GM18511 (cell line): ENCODE measurements around the gene SNAI1.
"Not testable (repeated sequence)": the region's sequence is repeated elsewhere in the genome, so short reads cannot be mapped to it uniquely, and the experiment has no call there.

Source experiments
- ATAC-seq: cut with Tn5 transposase; IDR thresholded peaks from one replicate; pipeline ENCODE4 v1.9.1; 2021; ENCODE audit warnings: mild to moderate bottlenecking, moderate library complexity; ENCODE audit not compliant: unreplicated experiment

Gene SNAI1

GRCh38 chr20:50011597-50011996 lies 28.8 kb downstream of the SNAI1 start:
- not testable (repeated sequence) for ATAC-seq

GRCh38 chr20:50012282-50013263 lies 29.8 kb downstream of the SNAI1 start:
- ATAC-seq: no peak

- no peak for ATAC-seq
These were observed 31.2 kb downstream of the SNAI1 start for GRCh38 chr20:50013976-50014375.

GRCh38 chr20:50014570-50015562 lies 32.1 kb downstream of the SNAI1 start:
- no peak for ATAC-seq

GRCh38 chr20:50015636-50015992 lies 32.8 kb downstream of the SNAI1 start:
- no peak for ATAC-seq

GRCh38 chr20:50015993-50016770 lies 33.4 kb downstream of the SNAI1 start:
- no peak for ATAC-seq

- no peak for ATAC-seq
These were observed 34.4 kb downstream of the SNAI1 start for GRCh38 chr20:50017160-50017559.

- no peak for ATAC-seq
These were observed 34.9 kb downstream of the SNAI1 start for GRCh38 chr20:50017576-50018248.

GRCh38 chr20:50019466-50020256 lies 36.9 kb downstream of the SNAI1 start:
- ATAC-seq: no peak

- no peak for ATAC-seq
These were observed 37.5 kb downstream of the SNAI1 start for GRCh38 chr20:50020288-50020687.

GRCh38 chr20:50022676-50023075 lies 39.9 kb downstream of the SNAI1 start:
- no peak for ATAC-seq

GRCh38 chr20:50023116-50023805 lies 40.5 kb downstream of the SNAI1 start:
- ATAC-seq: peak; percentile 43

GRCh38 chr20:50026746-50027575 lies 44.2 kb downstream of the SNAI1 start:
- ATAC-seq: no peak

GRCh38 chr20:50027611-50028105 lies 44.9 kb downstream of the SNAI1 start:
- no peak for ATAC-seq

- ATAC-seq: no peak
These were observed 46.4 kb downstream of the SNAI1 start for GRCh38 chr20:50029083-50029696.

GRCh38 chr20:50029697-50030461 lies 47.1 kb downstream of the SNAI1 start:
- no peak for ATAC-seq
